HepG2 (cell line): ENCODE results near the gene SLC48A1. TPM values are rescaled to one million over a fixed set of nuclear protein-coding genes. Genes with fewer than 3 reads are reported as not detected.

ENCODE experiments used
- ATAC-seq: fragments of 200-7000 bp; cut with Tn5 transposase; 3 replicates; pipeline ENCODE4 v1.9.1; 2020; ENCODE audit warnings: mild to moderate bottlenecking, moderate library complexity
- BruUV-seq: library from RNA; stranded (reverse); fragments of 400-500 nt; replicated peaks from 2 replicates; lab custom pipeline; 2021; lab: Mats Ljungman, UMichigan
- CTCF ChIA-PET: fragments of 300-600 bp; formaldehyde crosslinking; extraction: SDS; loops from one replicate; lab custom pipeline; 2021; ENCODE audit warnings: low total read pairs, inconsistent platforms, low intra/inter-chr PET ratio; lab: Yijun Ruan, JAX
- POLR2A ChIA-PET: fragments of 350-600 bp; sonication (Branson Sonifier 250); formaldehyde crosslinking; loops from one replicate; lab custom pipeline; 2020; ENCODE audit warnings: antibody characterized with exemption, inconsistent platforms; lab: Yijun Ruan, JAX
- DNase-seq: peaks from one replicate; pipeline ENCODE4 v3.0.0-alpha.2; 2015; ENCODE audit warnings: low spot score
- FAIRE-seq: peaks from 3 replicates; lab custom pipeline; 2011; peaks lifted over from hg19 to GRCh38; lab: Jason Lieb, UNC
- H2AFZ ChIP-seq: one replicate; pipeline ENCODE4 v1.6.1; 2011; ENCODE audit warnings: low read length, inconsistent platforms
- H3K27ac ChIP-seq: fragments of 300-600 bp; 3 replicates; pipeline ENCODE4 v1.8.0; 2011; ENCODE audit warnings: mixed run types, mild to moderate bottlenecking, mixed read lengths, low read length, inconsistent platforms; ENCODE audit not compliant: insufficient read depth; ENCODE audit errors: extremely low read length
- H3K27me3 ChIP-seq, 2 experiments: fragments of 200-600 bp in 1 of 2; 2 replicates in 1 of 2; 3 replicates in 1 of 2; pipeline versions ENCODE4 v1.6.0 to v1.8.0; 2011; ENCODE audit warnings: low read length in 2 of 2, mild to moderate bottlenecking in 2 of 2, moderate library complexity in 2 of 2, inconsistent platforms in 1 of 2; ENCODE audit not compliant: insufficient read depth in 2 of 2, control insufficient read depth in 1 of 2
- H3K36me3 ChIP-seq, 2 experiments: fragments of 200-600 bp in 1 of 2; replicated peaks in 1 of 2; 2 replicates in 1 of 2; 3 replicates in 1 of 2; pipeline versions ENCODE4 v1.5.1 to v1.8.0; 2011; ENCODE audit warnings: low read length in 2 of 2, inconsistent platforms in 1 of 2; ENCODE audit not compliant: insufficient read depth in 2 of 2, control insufficient read depth in 1 of 2
- H3K4me1 ChIP-seq: 2 replicates; pipeline ENCODE4 v1.5.1; 2012; ENCODE audit warnings: low read length, inconsistent platforms; ENCODE audit not compliant: insufficient read depth
- H3K4me2 ChIP-seq: 2 replicates; pipeline ENCODE4 v1.6.0; 2011; ENCODE audit warnings: low read depth, low read length, inconsistent platforms
- H3K4me3 ChIP-seq, 3 experiments: fragments of 200-600 bp in 1 of 3; sonication (generic), shearing (Covaris generic) in 1 of 3; replicated peaks in 1 of 3; 2 replicates each; pipeline ENCODE4 v1.5.1; 2011 to 2016; ENCODE audit warnings: low read length in 3 of 3, inconsistent platforms in 2 of 3, low read depth in 2 of 3, mild to moderate bottlenecking in 2 of 3, control low read depth in 1 of 3, mixed read lengths in 1 of 3; ENCODE audit not compliant: insufficient read depth in 1 of 3
- H3K79me2 ChIP-seq: one replicate; pipeline ENCODE4 v1.6.1; 2011; ENCODE audit warnings: low read length, inconsistent platforms; ENCODE audit not compliant: insufficient read depth
- H3K9ac ChIP-seq: 2 replicates; pipeline ENCODE4 v1.6.0; 2011; ENCODE audit warnings: mild to moderate bottlenecking, low read depth, low read length, inconsistent platforms; ENCODE audit not compliant: insufficient read depth
- H3K9me3 ChIP-seq: 2 replicates; pipeline ENCODE4 v1.5.1; 2012; ENCODE audit warnings: mild to moderate bottlenecking, low read length
- H4K20me1 ChIP-seq: 2 replicates; pipeline ENCODE4 v1.6.0; 2011; ENCODE audit warnings: inconsistent platforms, mild to moderate bottlenecking, low read length, moderate library complexity; ENCODE audit not compliant: insufficient read depth
- ARNTL ChIP-seq: sonication (generic); formaldehyde crosslinking; IDR thresholded peaks from 2 replicates; pipeline ENCODE4 v1.4.0; 2020; ENCODE audit warnings: mild to moderate bottlenecking, missing genetic modification reagents
- CHD2 ChIP-seq: IDR thresholded peaks from 2 replicates; pipeline ENCODE4 v1.6.1; 2011; ENCODE audit warnings: low read depth, low read length, improper control_type of control experiment
- HMGA1 ChIP-seq: sonication (generic); formaldehyde crosslinking; conservative IDR thresholded peaks from 2 replicates; pipeline ENCODE4 v1.4.0; 2020; ENCODE audit warnings: missing genetic modification reagents
- KDM2A ChIP-seq: sonication (generic); formaldehyde crosslinking; IDR thresholded peaks from 2 replicates; pipeline ENCODE4 v1.4.0; 2020; ENCODE audit warnings: low read depth, missing genetic modification reagents, borderline replicate concordance
- PCBP2 ChIP-seq: fragments of 200-400 bp; formaldehyde crosslinking; optimal IDR thresholded peaks from 2 replicates; pipeline ENCODE3; 2018; ENCODE audit warnings: low read length, low read depth; ENCODE audit not compliant: poor library complexity, severe bottlenecking
- SMARCC2 ChIP-seq: fragments of 450-650 bp; IDR thresholded peaks from 2 replicates; pipeline ENCODE4 v1.6.1; 2017; ENCODE audit warnings: antibody characterized with exemption, mild to moderate bottlenecking
- SOX6 ChIP-seq, 2 experiments: fragments of 450-650 bp in 1 of 2; sonication (generic) in 1 of 2; formaldehyde crosslinking in 1 of 2; IDR thresholded peaks; 2 replicates each; pipeline versions ENCODE4 v1.4.0 to v1.6.1; 2017 to 2020; ENCODE audit warnings: antibody characterized with exemption in 1 of 2, mild to moderate bottlenecking in 1 of 2, missing genetic modification reagents in 1 of 2
- TAF15 ChIP-seq: fragments of 200-400 bp; formaldehyde crosslinking; IDR thresholded peaks from one replicate; pipeline ENCODE4 v1.6.1; 2018; ENCODE audit warnings: mild to moderate bottlenecking, low read depth, low read length; ENCODE audit not compliant: poor library complexity, severe bottlenecking
- ZBTB20 ChIP-seq: sonication (generic); formaldehyde crosslinking; IDR thresholded peaks from 2 replicates; pipeline ENCODE4 v1.8.1; 2023; ENCODE audit warnings: missing genetic modification reagents, low read depth, mild to moderate bottlenecking, borderline replicate concordance
- ZNF563 ChIP-seq: sonication (generic); formaldehyde crosslinking; IDR thresholded peaks from 2 replicates; pipeline ENCODE4 v1.8.0; 2022; ENCODE audit warnings: mild to moderate bottlenecking, moderate library complexity, missing genetic modification reagents
- WGBS: methylation state at CpG from one replicate; pipeline ENCODE4 v1.1.6; 2017; ENCODE audit warnings: low lambda C conversion rate; 5-methylcytosine and 5-hydroxymethylcytosine counted together
- in situ Hi-C: cut with HindIII; loops from 2 replicates; pipeline ENCODE4 v1.10.0; 2017; ENCODE audit warnings: low pct_unique_long_range_greater_than_20kb; ENCODE audit not compliant: extremely low pct_ligation_motif_present
- intact Hi-C: fragments of 100-400 bp; cut with micrococcal nuclease; formaldehyde crosslinking; loops from one replicate; pipeline ENCODE4 v1.10.0; 2022; ENCODE audit not compliant: unreplicated experiment
- polyA plus RNA-seq, 8 experiments: library from polyadenylated mRNA; depleted of rRNA in 3 of 8; stranded (reverse) in 7 of 8; unstranded in 1 of 8; fragments of >200 nt; fragmentation: Illumina TruSeq in 4 of 8; extraction: Trizol in 4 of 8; gene quantifications; 2 replicates each; pipeline versions ENCODE4 v1.2.1 to v1.2.3, GENCODE V29; 2011 to 2016; ENCODE audit warnings: low read depth in 4 of 8, missing spikeins in 1 of 8, mixed read lengths in 1 of 8; ENCODE audit not compliant: insufficient read depth in 1 of 8
- total RNA-seq, 5 experiments: library from RNA; depleted of rRNA; stranded (reverse); fragments of >200 nt; fragmentation: Illumina TruSeq; extraction: Trizol; gene quantifications; 2 replicates each; pipeline ENCODE4 v1.2.3, GENCODE V29; 2016; ENCODE audit warnings: low read depth in 1 of 5
- TF ChIP-seq, protein P1 (sequence below): sonication (generic); formaldehyde crosslinking; IDR thresholded peaks from 2 replicates; pipeline ENCODE4 v1.5.0; 2020; ENCODE audit warnings: mild to moderate bottlenecking, missing genetic modification reagents
- TF ChIP-seq, protein P2 (sequence below): sonication (generic); formaldehyde crosslinking; IDR thresholded peaks from 2 replicates; pipeline ENCODE4 v1.4.0; 2020; ENCODE audit warnings: mild to moderate bottlenecking, missing genetic modification reagents
- TF ChIP-seq, protein P3 (sequence below): sonication (generic); formaldehyde crosslinking; conservative IDR thresholded peaks from 2 replicates; pipeline ENCODE4 v1.8.1; 2023; ENCODE audit warnings: missing genetic modification reagents

The SLC48A1 gene
- total and polyA plus RNA-seq, 2 of the 13 experiments (the other 11 are each of a cell fraction or from before 2014, with no cell fraction given) = 2.2 to 3.7 TPM

DNA sequence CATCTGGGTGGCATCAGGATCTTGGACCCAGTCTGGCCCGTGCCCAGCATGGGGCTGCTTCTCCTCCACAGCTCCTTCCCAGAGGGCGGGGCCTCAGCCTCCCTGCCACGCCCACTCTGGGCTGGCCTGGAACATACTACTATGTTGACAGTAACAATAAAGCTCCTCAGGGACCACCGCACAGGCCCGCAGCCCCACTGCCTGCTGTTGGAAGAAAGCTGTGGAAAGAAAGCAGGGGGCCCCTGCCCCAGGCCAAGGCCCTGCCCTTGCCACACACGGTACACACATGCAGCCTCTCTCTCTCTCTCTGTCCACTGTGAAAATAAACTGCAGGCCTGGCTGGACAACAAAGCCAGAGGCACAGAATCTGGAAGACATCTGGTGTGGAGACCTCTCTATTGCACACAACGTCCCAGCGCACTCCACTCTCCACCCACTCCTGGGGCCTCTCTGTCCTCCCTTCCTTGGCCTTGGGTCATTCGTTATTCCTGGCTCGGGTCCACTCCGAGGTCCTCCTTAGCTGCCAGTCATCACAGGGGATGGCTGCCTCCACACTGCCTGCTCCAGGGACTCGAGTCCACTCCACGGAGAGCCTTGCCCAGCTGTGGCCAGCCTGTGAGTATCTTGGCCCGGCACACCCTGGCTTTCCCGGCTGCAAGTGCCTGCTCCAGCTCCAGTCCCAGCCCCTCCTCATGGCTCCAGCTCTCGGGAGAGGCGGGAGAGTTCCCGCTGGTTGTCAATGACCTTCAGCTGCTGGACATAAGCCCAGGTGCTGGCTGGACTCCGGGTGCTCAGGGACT lies 36.0 kb upstream of the SLC48A1 start (continued):
- TF ChIP-seq CHD2 = 0 out of 2 replicates have a peak, but pooled peaks have one; percentile 24
- TF ChIP-seq SMARCC2 = no peak
- TF ChIP-seq, protein P1, sequence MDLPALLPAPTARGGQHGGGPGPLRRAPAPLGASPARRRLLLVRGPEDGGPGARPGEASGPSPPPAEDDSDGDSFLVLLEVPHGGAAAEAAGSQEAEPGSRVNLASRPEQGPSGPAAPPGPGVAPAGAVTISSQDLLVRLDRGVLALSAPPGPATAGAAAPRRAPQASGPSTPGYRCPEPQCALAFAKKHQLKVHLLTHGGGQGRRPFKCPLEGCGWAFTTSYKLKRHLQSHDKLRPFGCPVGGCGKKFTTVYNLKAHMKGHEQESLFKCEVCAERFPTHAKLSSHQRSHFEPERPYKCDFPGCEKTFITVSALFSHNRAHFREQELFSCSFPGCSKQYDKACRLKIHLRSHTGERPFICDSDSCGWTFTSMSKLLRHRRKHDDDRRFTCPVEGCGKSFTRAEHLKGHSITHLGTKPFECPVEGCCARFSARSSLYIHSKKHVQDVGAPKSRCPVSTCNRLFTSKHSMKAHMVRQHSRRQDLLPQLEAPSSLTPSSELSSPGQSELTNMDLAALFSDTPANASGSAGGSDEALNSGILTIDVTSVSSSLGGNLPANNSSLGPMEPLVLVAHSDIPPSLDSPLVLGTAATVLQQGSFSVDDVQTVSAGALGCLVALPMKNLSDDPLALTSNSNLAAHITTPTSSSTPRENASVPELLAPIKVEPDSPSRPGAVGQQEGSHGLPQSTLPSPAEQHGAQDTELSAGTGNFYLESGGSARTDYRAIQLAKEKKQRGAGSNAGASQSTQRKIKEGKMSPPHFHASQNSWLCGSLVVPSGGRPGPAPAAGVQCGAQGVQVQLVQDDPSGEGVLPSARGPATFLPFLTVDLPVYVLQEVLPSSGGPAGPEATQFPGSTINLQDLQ (CRISPR knock-in tag) = no peak
- no peak for TF ChIP-seq KDM2A (CRISPR knock-in tag)
- TF ChIP-seq, protein P2, sequence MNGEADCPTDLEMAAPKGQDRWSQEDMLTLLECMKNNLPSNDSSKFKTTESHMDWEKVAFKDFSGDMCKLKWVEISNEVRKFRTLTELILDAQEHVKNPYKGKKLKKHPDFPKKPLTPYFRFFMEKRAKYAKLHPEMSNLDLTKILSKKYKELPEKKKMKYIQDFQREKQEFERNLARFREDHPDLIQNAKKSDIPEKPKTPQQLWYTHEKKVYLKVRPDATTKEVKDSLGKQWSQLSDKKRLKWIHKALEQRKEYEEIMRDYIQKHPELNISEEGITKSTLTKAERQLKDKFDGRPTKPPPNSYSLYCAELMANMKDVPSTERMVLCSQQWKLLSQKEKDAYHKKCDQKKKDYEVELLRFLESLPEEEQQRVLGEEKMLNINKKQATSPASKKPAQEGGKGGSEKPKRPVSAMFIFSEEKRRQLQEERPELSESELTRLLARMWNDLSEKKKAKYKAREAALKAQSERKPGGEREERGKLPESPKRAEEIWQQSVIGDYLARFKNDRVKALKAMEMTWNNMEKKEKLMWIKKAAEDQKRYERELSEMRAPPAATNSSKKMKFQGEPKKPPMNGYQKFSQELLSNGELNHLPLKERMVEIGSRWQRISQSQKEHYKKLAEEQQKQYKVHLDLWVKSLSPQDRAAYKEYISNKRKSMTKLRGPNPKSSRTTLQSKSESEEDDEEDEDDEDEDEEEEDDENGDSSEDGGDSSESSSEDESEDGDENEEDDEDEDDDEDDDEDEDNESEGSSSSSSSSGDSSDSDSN (CRISPR knock-in tag) = peak; percentile 21; the same call in 1 of the 2 replicates
- TF ChIP-seq, all 625 proteins: peak for 4

DNA sequence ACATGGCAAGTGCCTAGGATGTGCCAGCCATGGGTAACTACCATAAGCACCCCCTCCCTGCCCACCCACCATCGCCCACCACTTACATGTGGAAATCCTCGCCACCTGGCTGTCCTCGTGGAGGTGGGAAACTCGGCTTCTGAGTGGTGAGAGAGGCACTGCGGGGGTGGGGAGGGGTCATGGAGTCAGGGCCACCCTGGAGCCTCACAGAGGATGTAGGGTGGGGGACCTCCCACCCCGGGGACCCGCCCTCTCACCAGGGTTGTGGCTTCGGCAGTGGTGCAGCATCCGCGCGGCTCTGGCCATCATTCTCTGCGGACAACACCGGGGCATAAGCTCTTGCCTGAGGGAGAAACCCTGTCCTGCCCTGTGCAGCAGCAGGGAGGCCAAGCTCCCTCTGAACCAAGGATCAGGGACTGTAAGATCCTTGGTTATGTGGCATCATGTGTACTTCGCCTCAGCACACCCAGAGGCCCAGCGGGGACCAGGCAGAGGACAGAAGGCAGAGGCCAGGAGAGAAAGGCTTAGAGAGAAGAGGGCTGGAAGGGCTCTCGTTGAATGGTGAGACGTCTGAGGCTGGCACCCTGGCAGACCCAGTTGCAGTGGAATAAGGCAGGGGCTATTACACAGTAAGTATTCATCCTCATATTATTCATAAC lies 35.0 kb upstream of the SLC48A1 start:
- in situ Hi-C loops = no loop called here
- Histone ChIP-seq H3K27ac (no peak overlapping the region), H3K4me1 (peaks cover 32% of the 10 kb centered on the region), H3K27me3 (peaks cover 8 to 36% of the 10 kb centered on the region in 2 experiments), H3K79me2 (no peaks in the 10 kb centered on the region), H4K20me1 (no peaks in the 10 kb centered on the region), H2AFZ (no peak overlapping the region), H3K9ac (no peak overlapping the region), H3K4me2 (no peak overlapping the region), H3K4me3 (no peak overlapping the region), H3K36me3 (no peaks in the 10 kb centered on the region), H3K9me3 (no peaks in the 10 kb centered on the region)
- DNase-seq (no peak), FAIRE-seq (no peak), ATAC-seq (no peak)
- intact Hi-C loops = no loop called here
- ChIA-PET POLR2A (no interaction called here), CTCF (no interaction called here)
- WGBS = 15% methylated on average over 10 of the region's 17 CpGs
- no TSS peak for BruUV-seq
- no peak for TF ChIP-seq SOX6 (IDR thresholded peaks at IDR 0.05)
- no peak for TF ChIP-seq SOX6 (CRISPR knock-in tag; IDR thresholded peaks at IDR 0.05)
- TF ChIP-seq HMGA1 (CRISPR knock-in tag) = no peak
- TF ChIP-seq, protein P3, sequence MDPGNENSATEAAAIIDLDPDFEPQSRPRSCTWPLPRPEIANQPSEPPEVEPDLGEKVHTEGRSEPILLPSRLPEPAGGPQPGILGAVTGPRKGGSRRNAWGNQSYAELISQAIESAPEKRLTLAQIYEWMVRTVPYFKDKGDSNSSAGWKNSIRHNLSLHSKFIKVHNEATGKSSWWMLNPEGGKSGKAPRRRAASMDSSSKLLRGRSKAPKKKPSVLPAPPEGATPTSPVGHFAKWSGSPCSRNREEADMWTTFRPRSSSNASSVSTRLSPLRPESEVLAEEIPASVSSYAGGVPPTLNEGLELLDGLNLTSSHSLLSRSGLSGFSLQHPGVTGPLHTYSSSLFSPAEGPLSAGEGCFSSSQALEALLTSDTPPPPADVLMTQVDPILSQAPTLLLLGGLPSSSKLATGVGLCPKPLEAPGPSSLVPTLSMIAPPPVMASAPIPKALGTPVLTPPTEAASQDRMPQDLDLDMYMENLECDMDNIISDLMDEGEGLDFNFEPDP (CRISPR knock-in tag) = no peak
- TF ChIP-seq ARNTL (CRISPR knock-in tag) = no peak
- TF ChIP-seq ZBTB20 (CRISPR knock-in tag) = no peak
- TF ChIP-seq PCBP2 = no peak
- TF ChIP-seq TAF15 = no peak
- no peak for TF ChIP-seq ZNF563
